Hindlimb muscle (tissue), 1 donor: ENCODE results near the gene ACOXL. TPM values are rescaled to one million over a fixed set of nuclear protein-coding genes. Genes with fewer than 3 reads are reported as not detected.
A peak's percentile ranks its signal among the peaks of the same experiment; 100 is the strongest.

Experiments used
- DNase-seq: peaks from one replicate; pipeline ENCODE4 v3.0.0-alpha.2; 2013
- polyA plus RNA-seq: library from polyadenylated mRNA; unstranded; fragments of 120-200 nt; gene quantifications from one replicate; pipeline ENCODE4 v1.2.1, GENCODE V29; 2013; ENCODE audit not compliant: insufficient read length

Gene ACOXL
- polyA plus RNA-seq, 1 donor = 0.32 TPM

GRCh38 chr2:110978756-110979470 lies 246.5 kb downstream of the ACOXL start:
- no peak for DNase-seq

GRCh38 chr2:110979471-110980338 lies 247.3 kb downstream of the ACOXL start:
- no peak for DNase-seq

DNA sequence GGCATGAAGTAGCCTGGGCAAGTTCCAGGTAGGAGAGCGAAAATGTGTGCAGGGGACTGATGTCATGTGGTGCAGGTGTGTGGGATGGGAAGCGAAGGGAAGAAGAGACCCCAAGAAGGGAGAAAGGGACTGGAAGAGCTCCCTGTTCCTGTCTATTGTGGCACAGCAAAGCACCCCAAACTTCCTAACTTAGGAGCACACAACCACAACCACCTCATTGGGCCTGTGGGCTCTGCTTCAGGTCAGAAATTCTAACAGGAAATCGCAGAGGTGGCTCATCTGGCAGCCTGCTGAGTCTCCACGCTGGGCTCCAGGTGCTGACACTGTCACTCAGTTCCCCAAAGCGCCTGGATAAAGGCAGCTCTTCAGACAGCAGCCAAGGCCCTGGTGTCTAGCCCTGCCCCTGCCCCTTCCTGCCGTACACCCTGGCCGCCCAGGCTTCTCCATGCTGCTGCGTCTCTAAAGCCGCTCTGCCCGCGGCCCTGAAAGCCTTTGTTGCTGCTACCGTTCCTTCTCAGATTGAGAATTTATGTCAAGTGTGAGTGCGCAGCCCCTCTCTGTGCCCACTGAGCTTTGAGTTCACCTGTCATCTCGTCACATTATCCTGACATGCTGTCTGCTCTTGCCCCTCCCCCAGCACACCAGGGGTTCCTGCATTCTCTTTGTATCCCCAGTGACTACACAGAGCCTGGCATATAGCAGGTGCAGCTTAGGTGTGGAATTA lies 248.1 kb downstream of the ACOXL start:
- no peak for DNase-seq

DNA sequence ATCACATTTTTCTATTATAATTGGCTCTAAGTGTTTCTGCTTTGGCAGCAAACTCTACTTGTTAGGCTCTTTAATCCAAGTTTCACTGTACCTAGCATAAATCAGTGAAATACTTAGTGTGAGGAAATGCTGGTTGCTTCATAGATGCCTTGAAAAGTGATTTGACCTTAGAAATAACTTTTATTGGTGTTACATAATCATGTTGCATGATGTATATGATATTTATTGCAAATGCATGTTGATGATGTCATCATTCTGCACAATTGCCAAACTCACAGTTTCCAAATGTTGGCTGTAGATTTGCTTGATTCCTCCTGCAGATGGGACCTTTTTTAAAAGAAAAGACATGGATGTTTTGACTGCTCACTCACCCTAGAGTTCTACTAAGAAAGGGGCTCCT lies 250.8 kb downstream of the ACOXL start:
- DNase-seq = peak; percentile 69

- DNase-seq = no peak
Observed at GRCh38 chr2:110984694-110985490, 252.5 kb downstream of the ACOXL start.

DNA sequence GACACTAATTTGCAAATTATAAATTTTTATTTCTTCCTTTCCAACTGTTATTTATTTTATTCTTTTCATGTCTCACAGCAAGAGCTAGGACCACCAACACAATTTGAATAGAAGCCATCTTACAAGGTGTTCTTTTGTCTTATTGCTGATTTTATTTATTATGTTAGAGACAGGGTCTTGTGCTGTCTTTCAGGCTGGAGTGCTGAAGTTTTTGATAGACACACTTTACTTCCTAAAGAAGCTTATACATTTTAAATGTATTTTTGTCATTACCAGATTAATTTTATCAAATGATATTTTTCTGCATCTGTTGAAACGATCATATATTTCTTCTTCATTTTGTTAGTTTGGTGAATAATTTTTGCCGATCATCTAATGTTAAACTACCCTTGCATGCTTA lies 258.1 kb downstream of the ACOXL start:
- DNase-seq = no peak

- peak; percentile 77 for DNase-seq
Observed at GRCh38 chr2:110991911-110992310, 259.5 kb downstream of the ACOXL start.

DNA sequence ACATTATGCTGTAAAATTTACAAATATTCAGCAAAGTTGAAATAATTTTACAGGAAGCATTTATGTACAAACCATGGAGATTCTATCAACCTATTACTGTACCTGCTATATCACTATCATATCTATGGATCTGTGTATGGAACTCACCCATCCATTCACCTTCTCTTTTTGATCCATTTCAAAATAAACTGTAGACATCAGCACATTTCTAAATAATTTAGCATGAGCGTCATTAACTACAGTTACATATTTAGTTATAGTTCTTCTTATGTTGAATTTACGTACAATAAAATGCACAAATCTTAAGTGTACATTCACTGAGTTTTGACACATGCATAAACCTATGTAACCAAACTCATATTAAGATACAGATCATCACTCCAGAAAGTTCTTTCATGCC lies 260.5 kb downstream of the ACOXL start:
- no peak for DNase-seq

DNA sequence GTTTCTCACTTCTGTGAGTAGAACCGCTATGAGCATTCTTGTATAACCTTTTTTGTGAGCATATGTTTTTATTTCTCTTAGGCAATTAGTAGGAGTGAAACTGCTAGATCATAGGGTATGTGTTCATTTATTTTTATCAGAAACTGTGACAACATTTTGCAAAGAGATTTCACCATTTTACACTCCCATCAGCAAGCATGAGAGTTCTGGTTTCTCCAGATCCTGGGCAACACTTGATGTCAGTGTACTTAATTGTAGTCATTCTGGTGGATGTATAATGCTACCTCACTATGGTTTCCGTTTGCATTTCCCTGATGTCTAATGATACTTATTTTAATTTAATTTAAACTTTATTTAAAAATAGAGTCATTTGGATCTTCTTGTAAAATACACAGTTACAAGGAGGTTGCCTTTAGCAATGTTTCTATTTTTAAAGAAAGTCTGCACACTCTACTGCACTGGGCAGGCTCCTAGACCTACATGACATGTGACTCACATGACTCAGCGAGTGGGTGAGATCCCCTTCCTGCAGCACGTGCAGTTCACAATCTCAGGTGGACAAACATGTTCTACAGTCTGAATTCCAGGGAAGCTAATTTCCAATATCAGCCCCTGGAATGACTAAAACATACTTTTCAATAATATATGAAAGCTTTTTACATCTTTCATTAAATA lies 261.3 kb downstream of the ACOXL start:
- no peak for DNase-seq

DNA sequence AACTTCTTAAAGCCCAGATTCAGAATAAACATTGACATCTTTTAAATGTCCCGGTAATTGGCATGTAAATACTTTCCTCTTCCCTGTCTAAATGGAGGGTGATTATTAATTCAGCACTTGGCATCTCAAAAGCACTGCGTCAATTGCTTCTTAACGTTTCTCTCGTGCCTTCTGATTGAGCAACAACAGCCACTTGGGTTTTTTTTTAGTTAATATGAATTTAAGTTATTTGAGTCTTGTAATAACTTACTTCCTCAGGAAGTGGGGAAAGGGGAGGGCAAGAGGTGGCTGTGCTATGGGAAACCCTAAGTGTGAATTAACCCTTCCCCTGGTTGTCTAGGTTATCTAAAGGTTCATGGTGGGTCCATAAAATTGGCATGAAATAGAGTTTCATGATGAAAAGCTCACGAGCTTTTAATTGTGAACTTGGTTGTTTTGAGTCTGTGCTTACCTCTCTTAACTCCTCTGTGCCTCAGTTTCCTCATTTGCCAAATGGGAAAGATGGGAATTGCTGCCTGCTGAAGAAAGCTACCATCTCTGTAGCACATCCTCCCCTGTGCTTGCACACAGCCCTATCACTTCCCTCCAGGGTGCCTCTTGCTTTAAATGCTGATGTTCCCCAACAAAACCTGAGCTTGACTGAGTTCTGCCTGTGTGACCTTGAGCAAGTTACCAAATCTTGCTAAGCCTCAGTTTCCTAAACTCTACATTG lies 262.0 kb downstream of the ACOXL start:
- DNase-seq = no peak

DNA sequence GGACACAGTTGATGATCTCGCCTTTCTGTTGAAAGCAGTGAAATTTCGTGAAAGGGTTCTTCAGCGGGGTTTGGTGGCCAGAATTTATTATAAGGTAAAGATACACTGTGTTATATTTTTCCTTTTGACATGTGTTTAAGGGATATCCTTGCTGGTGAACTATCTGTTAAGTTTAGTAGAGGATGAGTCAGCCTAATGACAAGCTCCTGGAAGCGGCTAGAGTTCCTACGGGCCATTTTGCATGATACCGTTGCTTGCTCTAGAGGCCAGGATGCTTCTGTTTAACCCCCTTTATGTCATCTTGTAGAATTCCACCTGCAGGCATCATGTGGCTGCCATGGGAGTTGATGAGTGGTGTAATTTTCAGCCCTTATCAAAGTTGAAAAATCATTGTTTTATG lies 263.5 kb downstream of the ACOXL start:
- no peak for DNase-seq

GRCh38 chr2:110997331-110998045 lies 265.1 kb downstream of the ACOXL start:
- no peak for DNase-seq

- DNase-seq = no peak
Observed at GRCh38 chr2:110998311-110998710, 265.9 kb downstream of the ACOXL start.

DNA sequence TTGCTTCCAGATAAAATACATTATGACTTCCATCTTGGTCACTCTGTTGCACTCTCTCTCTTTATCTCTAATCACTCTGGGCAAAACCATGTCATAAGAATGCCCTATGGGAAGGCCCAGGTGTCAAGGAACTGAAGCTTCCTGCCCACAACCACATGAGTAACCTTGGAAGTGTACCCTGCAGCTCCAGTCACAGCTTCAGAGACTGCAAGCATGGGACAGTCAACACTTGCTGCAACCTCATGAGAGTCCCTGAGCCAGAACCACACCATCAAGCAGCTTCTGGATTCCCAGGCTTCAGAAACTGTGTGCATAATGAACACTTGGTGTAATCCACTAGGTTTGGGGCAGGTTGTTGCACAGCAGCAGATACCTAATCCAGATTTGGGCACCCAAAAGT lies 267.3 kb downstream of the ACOXL start:
- no peak for DNase-seq

GRCh38 chr2:111005307-111005706 lies 272.9 kb downstream of the ACOXL start:
- no peak for DNase-seq

DNA sequence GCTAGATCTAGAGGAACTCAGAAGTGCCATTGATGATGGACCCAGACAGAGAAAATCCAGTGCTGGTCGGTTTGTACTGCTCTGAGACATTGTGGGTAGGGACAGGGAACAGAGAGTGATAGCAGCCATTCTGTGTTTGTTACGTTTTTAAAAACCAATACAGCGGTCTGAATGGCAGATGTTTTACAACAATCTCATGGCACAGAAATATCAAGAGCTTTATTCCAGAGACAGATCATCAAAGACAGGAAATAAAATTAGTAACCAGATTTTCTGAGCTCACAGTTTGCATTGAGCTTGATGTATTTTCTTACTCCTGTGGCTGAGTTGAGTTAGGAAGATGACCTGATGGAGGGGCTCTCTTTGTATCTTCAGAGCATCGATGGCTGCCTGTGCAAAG lies 273.4 kb downstream of the ACOXL start:
- no peak for DNase-seq

- no peak for DNase-seq
Observed at GRCh38 chr2:111007757-111008688, 275.6 kb downstream of the ACOXL start.

GRCh38 chr2:111011218-111011617 lies 278.8 kb downstream of the ACOXL start:
- DNase-seq = no peak

DNA sequence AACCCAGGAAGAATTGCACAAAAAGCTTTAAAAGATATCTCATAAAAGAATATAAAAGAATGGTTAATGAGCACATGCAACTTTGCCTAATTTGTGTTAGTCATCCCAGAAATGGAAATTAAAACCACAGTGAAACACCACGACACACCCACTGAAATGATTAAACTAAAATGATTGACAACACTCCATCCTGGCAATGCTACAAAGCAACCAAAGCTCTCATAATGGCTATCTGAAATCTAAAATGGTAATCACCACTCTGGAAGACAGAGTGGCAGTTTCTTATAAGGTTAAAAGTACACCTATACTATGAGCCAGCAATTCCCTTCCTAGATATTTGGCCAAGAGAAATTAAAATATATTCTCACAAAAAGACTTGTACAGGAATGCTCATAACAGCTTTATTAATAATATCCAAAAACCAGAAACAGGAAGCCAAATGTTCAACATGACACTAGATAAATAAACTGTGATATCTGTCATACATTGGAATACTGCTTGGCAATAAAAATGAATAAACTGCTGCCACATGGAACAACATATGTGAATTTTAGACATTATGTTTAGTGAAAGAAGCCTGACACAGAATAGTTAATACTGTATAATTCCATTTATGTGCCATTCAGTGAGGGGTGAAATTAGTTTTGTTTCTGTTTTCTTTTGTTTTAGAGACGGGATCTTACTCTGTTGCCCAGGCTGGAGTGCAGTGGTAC lies 283.1 kb downstream of the ACOXL start:
- no peak for DNase-seq
